Cardiac fibroblast (primary cell): ENCODE data around the gene HDGF.
"Not testable (repeated sequence)": the region's sequence is repeated elsewhere in the genome, so short reads cannot be mapped to it uniquely, and the experiment has no call there.

Experiments
- DNase-seq, 2 donors: peaks; one replicate each; pipeline versions ENCODE4 v3.0.0 to v3.0.0-alpha.2; 2010; ENCODE audit warnings: low read depth in 2 of 2
- H3K4me3 ChIP-seq, 2 donors: replicated peaks in 1 of 2; 1 replicate in 1 of 2; 2 replicates in 1 of 2; pipeline ENCODE4 v1.5.1; 2011; ENCODE audit warnings: low read depth in 2 of 2, low read length in 2 of 2, mild to moderate bottlenecking in 2 of 2, moderate library complexity in 1 of 2
- CTCF ChIP-seq: IDR thresholded peaks from one replicate; pipeline ENCODE4 v1.5.1; 2011; ENCODE audit warnings: low read depth, mild to moderate bottlenecking, low read length, inconsistent platforms

HDGF gene

GRCh38 chr1:156767101-156767878 is 15.8 kb upstream of the HDGF start, which contains the start of gene PRCC:
Gene PRCC, plus strand, starts transcription at chr1:156767535. Its CDS starts 237 bp downstream, at chr1:156767772.
- peak within 1 kb of the TSS; percentile 95 to 97 for H3K4me3 ChIP-seq
- TF ChIP-seq CTCF = no peak
- peak; percentile 100 for DNase-seq

- TF ChIP-seq CTCF = no peak
- DNase-seq = peak; percentile 11 to 19
Measured at GRCh38 chr1:156766298-156767100, 15.0 kb upstream of the HDGF start.

GRCh38 chr1:156765666-156766065 is 14.2 kb upstream of the HDGF start:
- no peak for DNase-seq
- TF ChIP-seq CTCF = no peak
- no peak overlapping the region for H3K4me3 ChIP-seq

More at GRCh38 chr1:156766298-156767100, 15.0 kb upstream of the HDGF start:
- peak overlapping the region; percentile 95 to 97 for H3K4me3 ChIP-seq

GRCh38 chr1:156765136-156765535 is 13.7 kb upstream of the HDGF start:
- not testable (repeated sequence) for H3K4me3 ChIP-seq, DNase-seq

GRCh38 chr1:156760796-156761104 is 9.3 kb upstream of the HDGF start:
- no peak for TF ChIP-seq CTCF
- DNase-seq = no peak
- no peak overlapping the region for H3K4me3 ChIP-seq

GRCh38 chr1:156760092-156760795 is 8.8 kb upstream of the HDGF start:
- no peak for DNase-seq

GRCh38 chr1:156757572-156758253 is 6.2 kb upstream of the HDGF start:
- H3K4me3 ChIP-seq, DNase-seq: not testable (repeated sequence)

More at GRCh38 chr1:156760092-156760795, 8.8 kb upstream of the HDGF start:
- no peak for TF ChIP-seq CTCF
- no peak overlapping the region for H3K4me3 ChIP-seq
